Ishikawa (cell line): Measurements from ENCODE around the gene PLSCR4.

Source experiments
- CEBPB ChIP-seq: IDR thresholded peaks from 2 replicates; pipeline ENCODE4 v1.6.1; 2012
- CREB1 ChIP-seq: IDR thresholded peaks from 2 replicates; pipeline ENCODE4 v1.6.1; 2012; ENCODE audit warnings: low read depth
- EGR1 ChIP-seq: IDR thresholded peaks from 2 replicates; pipeline ENCODE4 v1.6.1; 2012
- EP300 ChIP-seq: IDR thresholded peaks from 2 replicates; pipeline ENCODE4 v1.6.1; 2012; ENCODE audit warnings: borderline replicate concordance
- FOXM1 ChIP-seq: IDR thresholded peaks from 2 replicates; pipeline ENCODE4 v1.6.1; 2012; ENCODE audit warnings: low read depth, borderline replicate concordance
- NFIC ChIP-seq: IDR thresholded peaks from 2 replicates; pipeline ENCODE4 v1.6.1; 2012
- RAD21 ChIP-seq: IDR thresholded peaks from 2 replicates; pipeline ENCODE4 v1.6.1; 2012; ENCODE audit warnings: low read depth
- TAF1 ChIP-seq: IDR thresholded peaks from 2 replicates; pipeline ENCODE4 v1.6.1; 2012; ENCODE audit warnings: low read depth, mild to moderate bottlenecking
- TCF12 ChIP-seq: IDR thresholded peaks from 2 replicates; pipeline ENCODE4 v1.6.1; 2012; ENCODE audit warnings: low read depth
- TEAD4 ChIP-seq: IDR thresholded peaks from 2 replicates; pipeline ENCODE4 v1.6.1; 2012
- YY1 ChIP-seq: IDR thresholded peaks from 2 replicates; pipeline ENCODE4 v1.6.1; 2012; ENCODE audit warnings: low read depth
- ZBTB7A ChIP-seq: IDR thresholded peaks from 2 replicates; pipeline ENCODE4 v1.6.1; 2012; ENCODE audit warnings: low read depth
- TF ChIP-seq, protein P1 (sequence below): IDR thresholded peaks from 2 replicates; pipeline ENCODE4 v1.6.1; 2012
- TF ChIP-seq, protein P2 (sequence below): IDR thresholded peaks from 2 replicates; pipeline ENCODE4 v1.6.1; 2012
- TF ChIP-seq, protein P3 (sequence below): IDR thresholded peaks from 2 replicates; pipeline ENCODE4 v1.6.1; 2012; ENCODE audit warnings: low read depth, mild to moderate bottlenecking

Gene PLSCR4

DNA sequence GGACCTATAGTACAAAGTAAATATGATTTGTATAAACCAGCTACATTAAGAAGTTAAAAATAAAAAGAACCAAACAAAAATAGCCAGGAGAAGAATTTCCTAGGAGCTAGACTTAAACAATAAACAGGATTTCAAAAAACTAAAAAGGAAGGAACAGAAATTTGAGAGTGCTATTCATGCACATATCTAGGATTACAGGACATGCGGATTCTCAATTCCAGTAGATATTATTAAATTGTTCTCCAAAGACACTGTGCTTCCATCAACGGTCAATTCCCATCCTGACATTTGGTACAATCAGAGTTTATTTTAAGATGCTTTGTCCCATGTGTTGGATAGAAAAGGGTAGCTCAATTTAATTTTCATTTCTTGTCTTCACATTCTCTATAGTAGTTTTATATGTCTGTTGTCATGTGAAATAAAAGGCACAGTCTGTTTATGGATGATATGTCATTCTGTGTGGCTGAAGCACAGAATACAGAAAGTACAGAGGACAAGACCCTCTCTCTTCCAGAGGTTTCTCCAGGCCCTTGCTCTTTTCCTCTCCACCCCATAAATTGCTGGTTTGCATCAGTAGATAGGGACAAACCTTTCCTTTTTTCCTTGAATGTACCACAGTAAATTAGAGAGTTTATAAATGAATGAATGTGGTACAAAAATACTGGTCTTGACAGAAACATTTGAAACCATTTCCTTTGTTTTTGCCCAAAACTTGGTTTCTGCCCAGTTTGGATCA lies 93.4 kb downstream of the PLSCR4 start:
- TF ChIP-seq ZBTB7A (no peak), RAD21 (no peak), TAF1 (no peak)
- TF ChIP-seq, protein P1, sequence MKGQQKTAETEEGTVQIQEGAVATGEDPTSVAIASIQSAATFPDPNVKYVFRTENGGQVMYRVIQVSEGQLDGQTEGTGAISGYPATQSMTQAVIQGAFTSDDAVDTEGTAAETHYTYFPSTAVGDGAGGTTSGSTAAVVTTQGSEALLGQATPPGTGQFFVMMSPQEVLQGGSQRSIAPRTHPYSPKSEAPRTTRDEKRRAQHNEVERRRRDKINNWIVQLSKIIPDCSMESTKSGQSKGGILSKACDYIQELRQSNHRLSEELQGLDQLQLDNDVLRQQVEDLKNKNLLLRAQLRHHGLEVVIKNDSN, result no peak
- TF ChIP-seq, protein P2, sequence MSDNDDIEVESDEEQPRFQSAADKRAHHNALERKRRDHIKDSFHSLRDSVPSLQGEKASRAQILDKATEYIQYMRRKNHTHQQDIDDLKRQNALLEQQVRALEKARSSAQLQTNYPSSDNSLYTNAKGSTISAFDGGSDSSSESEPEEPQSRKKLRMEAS, result no peak

DNA sequence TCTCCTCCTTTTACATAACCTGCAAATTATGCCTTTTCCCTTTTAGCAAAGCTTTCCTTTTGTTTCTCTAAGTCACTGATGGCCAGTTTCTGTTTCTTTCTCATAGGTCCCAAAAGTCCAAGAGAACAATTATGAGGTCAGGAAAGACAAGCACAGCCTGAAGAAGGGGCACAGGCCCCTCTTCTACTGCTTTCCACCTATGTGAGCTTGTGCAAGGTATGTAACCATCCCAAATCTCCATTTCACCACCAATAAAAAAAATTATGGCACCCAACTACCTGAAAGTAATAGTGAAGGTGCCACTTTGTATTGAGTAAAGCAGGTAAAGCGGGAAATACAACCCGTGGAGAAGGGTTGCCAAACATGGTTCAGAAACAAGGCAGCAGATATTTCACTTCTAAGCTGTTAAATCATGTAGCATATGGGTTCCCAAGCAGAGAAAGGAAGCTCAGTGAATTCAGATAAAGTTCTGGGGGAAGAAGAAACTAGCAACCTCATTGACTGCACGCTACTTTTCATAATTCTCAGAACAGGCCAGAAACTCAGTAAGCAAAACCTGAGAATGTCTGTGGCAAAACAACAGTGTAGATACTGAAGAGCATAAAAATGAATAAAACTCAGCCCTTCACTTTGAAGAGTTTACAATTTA lies 94.1 kb downstream of the PLSCR4 start:
- TF ChIP-seq FOXM1, result no peak

DNA sequence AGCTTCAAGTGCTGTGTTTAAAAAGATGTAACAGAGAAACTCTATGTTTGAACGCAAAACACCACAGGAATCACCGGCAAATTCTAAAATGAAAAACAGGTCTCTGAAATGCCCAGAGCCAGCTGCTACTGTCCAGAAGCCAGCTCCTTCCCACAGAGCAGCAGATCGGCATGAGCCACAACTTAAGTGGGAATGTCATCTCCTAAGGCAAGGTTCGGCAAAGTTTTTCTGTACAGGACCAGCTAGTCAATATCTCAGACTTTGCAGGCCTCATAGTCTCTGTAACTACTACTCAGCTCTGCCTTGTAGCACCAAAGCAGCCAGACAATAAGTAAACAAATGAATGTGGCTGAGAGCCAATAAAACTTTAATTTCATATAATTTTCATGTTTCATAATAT lies 94.8 kb downstream of the PLSCR4 start:
- no peak for TF ChIP-seq TAF1
- TF ChIP-seq FOXM1, result no peak
- TF ChIP-seq ZBTB7A, result no peak
- TF ChIP-seq, protein P3, sequence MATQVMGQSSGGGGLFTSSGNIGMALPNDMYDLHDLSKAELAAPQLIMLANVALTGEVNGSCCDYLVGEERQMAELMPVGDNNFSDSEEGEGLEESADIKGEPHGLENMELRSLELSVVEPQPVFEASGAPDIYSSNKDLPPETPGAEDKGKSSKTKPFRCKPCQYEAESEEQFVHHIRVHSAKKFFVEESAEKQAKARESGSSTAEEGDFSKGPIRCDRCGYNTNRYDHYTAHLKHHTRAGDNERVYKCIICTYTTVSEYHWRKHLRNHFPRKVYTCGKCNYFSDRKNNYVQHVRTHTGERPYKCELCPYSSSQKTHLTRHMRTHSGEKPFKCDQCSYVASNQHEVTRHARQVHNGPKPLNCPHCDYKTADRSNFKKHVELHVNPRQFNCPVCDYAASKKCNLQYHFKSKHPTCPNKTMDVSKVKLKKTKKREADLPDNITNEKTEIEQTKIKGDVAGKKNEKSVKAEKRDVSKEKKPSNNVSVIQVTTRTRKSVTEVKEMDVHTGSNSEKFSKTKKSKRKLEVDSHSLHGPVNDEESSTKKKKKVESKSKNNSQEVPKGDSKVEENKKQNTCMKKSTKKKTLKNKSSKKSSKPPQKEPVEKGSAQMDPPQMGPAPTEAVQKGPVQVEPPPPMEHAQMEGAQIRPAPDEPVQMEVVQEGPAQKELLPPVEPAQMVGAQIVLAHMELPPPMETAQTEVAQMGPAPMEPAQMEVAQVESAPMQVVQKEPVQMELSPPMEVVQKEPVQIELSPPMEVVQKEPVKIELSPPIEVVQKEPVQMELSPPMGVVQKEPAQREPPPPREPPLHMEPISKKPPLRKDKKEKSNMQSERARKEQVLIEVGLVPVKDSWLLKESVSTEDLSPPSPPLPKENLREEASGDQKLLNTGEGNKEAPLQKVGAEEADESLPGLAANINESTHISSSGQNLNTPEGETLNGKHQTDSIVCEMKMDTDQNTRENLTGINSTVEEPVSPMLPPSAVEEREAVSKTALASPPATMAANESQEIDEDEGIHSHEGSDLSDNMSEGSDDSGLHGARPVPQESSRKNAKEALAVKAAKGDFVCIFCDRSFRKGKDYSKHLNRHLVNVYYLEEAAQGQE, result no peak
- no peak for TF ChIP-seq EGR1
- TF ChIP-seq TEAD4, result no peak
- TF ChIP-seq, protein P2, result no peak
- TF ChIP-seq CEBPB, result no peak
- TF ChIP-seq CREB1, result no peak
- TF ChIP-seq RAD21, result no peak
- no peak for TF ChIP-seq YY1
- TF ChIP-seq EP300, result no peak
- no peak for TF ChIP-seq TCF12
- TF ChIP-seq, protein P1, result no peak
- TF ChIP-seq NFIC, result no peak

DNA sequence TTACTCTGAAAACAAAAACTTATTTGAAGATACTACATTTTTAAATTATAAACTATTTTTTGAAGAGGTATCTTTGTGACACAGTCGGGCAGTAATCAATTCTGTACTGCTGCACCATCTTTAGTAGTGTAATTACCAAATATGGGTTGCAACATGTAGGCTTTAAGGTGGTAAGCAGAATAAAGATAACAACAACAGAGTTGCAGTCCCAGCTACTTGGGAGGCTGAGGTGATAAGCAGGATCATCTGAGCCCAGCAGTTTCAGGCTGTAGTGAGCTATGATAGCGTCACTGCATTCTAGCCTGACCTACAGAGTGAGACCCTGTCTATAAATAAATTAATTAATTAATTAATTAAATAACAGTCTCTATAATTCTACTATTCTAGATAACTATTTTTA lies 95.9 kb downstream of the PLSCR4 start:
- TF ChIP-seq, protein P3, result no peak
- TF ChIP-seq, protein P1, result no peak
- TF ChIP-seq FOXM1 (no peak), CEBPB (no peak)

DNA sequence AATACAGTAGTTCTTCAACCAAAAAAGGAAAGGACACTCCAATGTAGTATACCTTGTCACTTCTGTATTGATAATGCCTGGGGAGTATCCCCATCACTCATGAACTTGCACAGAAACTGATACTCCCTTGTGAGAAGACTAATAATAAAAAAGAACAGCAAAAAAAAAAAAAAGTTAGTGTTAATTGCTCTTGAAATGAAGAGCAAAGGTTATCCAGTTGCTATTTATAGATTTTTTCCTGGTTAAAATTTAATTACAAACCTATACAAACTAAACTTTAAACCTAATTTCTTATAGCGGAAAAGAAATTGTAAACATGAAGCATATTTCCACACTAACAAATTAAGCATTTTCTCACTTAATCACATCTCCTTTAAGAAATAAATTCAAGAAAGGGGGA lies 96.6 kb downstream of the PLSCR4 start:
- TF ChIP-seq TAF1 (no peak), EGR1 (no peak), TCF12 (no peak), YY1 (no peak)
- TF ChIP-seq, protein P3, result no peak
